Epithelial cell of esophagus (primary cell): ENCODE measurements around the gene GPSM1.

ENCODE experiments used
- DNase-seq: peaks from one replicate; pipeline ENCODE4 v3.0.0; 2010; ENCODE audit warnings: low read depth
- H3K4me3 ChIP-seq: 2 replicates; pipeline ENCODE4 v1.5.1; 2011; ENCODE audit warnings: mild to moderate bottlenecking, low read length, control low read depth
- CTCF ChIP-seq: IDR thresholded peaks from 2 replicates; pipeline ENCODE4 v1.5.1; 2011; ENCODE audit warnings: low read depth, mild to moderate bottlenecking, low read length, control low read depth, inconsistent platforms; ENCODE audit not compliant: insufficient read depth; ENCODE audit errors: missing control alignments

Gene GPSM1

GRCh38 chr9:136331030-136331429 lies 3.7 kb downstream of the GPSM1 start:
- H3K4me3 ChIP-seq = no peak overlapping the region
- no peak for DNase-seq
- TF ChIP-seq CTCF = no peak

- no peak for TF ChIP-seq CTCF
- no peak overlapping the region for H3K4me3 ChIP-seq
- no peak for DNase-seq
Measured at GRCh38 chr9:136331556-136332481, 4.5 kb downstream of the GPSM1 start.

- TF ChIP-seq CTCF = no peak
- no peak overlapping the region for H3K4me3 ChIP-seq
- no peak for DNase-seq
Measured at GRCh38 chr9:136332482-136332983, 5.2 kb downstream of the GPSM1 start.

- H3K4me3 ChIP-seq = no peak overlapping the region
- no peak for TF ChIP-seq CTCF
- no peak for DNase-seq
Measured at GRCh38 chr9:136333045-136333444, 5.7 kb downstream of the GPSM1 start.

- no peak for DNase-seq
- no peak for TF ChIP-seq CTCF
- no peak overlapping the region for H3K4me3 ChIP-seq
Measured at GRCh38 chr9:136333486-136333885, 6.1 kb downstream of the GPSM1 start.

- TF ChIP-seq CTCF = no peak
- no peak for DNase-seq
- no peak overlapping the region for H3K4me3 ChIP-seq
Measured at GRCh38 chr9:136334541-136334940, 7.2 kb downstream of the GPSM1 start.
